ENCODE measurements around the gene TMEM229B.

DNA sequence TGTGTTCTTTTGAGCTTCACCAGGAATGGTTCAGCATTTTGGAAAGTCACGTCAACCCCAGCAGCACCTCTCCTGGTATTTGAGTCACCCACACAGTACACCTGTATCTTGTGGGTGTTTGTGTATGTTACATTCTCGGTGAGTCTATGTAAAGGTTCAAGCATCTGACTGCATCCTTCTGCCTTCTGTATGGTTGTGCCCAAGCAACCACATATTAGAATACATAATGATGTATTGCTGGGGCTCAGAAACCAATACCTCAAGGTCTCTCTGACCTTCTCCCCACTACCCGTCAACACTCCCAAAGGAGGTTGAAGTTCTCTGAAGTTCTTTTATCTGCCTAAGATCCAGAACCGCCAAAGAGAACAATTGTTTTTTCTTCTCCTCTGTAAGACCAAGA is 9.2 kb upstream of the TMEM229B start:
- TF ChIP-seq, protein P1, sequence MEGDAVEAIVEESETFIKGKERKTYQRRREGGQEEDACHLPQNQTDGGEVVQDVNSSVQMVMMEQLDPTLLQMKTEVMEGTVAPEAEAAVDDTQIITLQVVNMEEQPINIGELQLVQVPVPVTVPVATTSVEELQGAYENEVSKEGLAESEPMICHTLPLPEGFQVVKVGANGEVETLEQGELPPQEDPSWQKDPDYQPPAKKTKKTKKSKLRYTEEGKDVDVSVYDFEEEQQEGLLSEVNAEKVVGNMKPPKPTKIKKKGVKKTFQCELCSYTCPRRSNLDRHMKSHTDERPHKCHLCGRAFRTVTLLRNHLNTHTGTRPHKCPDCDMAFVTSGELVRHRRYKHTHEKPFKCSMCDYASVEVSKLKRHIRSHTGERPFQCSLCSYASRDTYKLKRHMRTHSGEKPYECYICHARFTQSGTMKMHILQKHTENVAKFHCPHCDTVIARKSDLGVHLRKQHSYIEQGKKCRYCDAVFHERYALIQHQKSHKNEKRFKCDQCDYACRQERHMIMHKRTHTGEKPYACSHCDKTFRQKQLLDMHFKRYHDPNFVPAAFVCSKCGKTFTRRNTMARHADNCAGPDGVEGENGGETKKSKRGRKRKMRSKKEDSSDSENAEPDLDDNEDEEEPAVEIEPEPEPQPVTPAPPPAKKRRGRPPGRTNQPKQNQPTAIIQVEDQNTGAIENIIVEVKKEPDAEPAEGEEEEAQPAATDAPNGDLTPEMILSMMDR (IDR thresholded peaks at IDR 0.05): no peak
- no peak for TF ChIP-seq POLR2A (IDR thresholded peaks at IDR 0.05)

All from esophagus squamous epithelium (tissue), 4 donors.